ENCODE measurements around the gene GRK1.

The GRK1 gene

GRCh38 chr13:113726961-113727411 lies 60.0 kb downstream of the GRK1 start:
- Histone ChIP-seq H3K9me3 (ENCODE audit: insufficient read depth, low read length) (peaks cover 12% of the 10 kb centered on the region; the same call in 1 of the 2 replicates), H3K9ac (ENCODE audit: insufficient read length, low read depth) (no peak overlapping the region), H3K36me3 (ENCODE audit: insufficient read depth, insufficient read length, low read length) (no peaks in the 10 kb centered on the region), H3K4me1 (ENCODE audit: insufficient read depth, insufficient read length) (peaks cover 22% of the 10 kb centered on the region), H3K27me3 (ENCODE audit: insufficient read depth, insufficient read length) (no peaks in the 10 kb centered on the region), H3K4me3 (ENCODE audit: insufficient read length, low read depth) (no peak overlapping the region)
- no peak for DNase-seq (ENCODE audit: low read depth, low spot score)
- no peak for TF ChIP-seq SUZ12 (IDR thresholded peaks at IDR 0.05; ENCODE audit: extremely low read depth, insufficient read depth, insufficient read length)

- DNase-seq (ENCODE audit: low read depth, low spot score): no peak
- Histone ChIP-seq H3K4me1 (ENCODE audit: insufficient read depth, insufficient read length) (peaks cover 22% of the 10 kb centered on the region), H3K9me3 (ENCODE audit: insufficient read depth, low read length) (peaks cover 16% of the 10 kb centered on the region; the same call in 1 of the 2 replicates), H3K36me3 (ENCODE audit: insufficient read depth, insufficient read length, low read length) (no peaks in the 10 kb centered on the region), H3K4me3 (ENCODE audit: insufficient read length, low read depth) (no peak overlapping the region), H3K9ac (ENCODE audit: insufficient read length, low read depth) (no peak overlapping the region), H3K27me3 (ENCODE audit: insufficient read depth, insufficient read length) (no peaks in the 10 kb centered on the region)
- no peak for TF ChIP-seq YY1 (IDR thresholded peaks at IDR 0.05; ENCODE audit: insufficient read depth, insufficient read length)
- TF ChIP-seq SUZ12 (IDR thresholded peaks at IDR 0.05; ENCODE audit: extremely low read depth, insufficient read depth, insufficient read length): no peak
- no peak for TF ChIP-seq ZNF274 (IDR thresholded peaks at IDR 0.05; ENCODE audit: low read depth, low read length)
Measured at GRCh38 chr13:113728571-113729054, 61.6 kb downstream of the GRK1 start.

GRCh38 chr13:113729187-113730019 lies 62.4 kb downstream of the GRK1 start:
- TF ChIP-seq SUZ12 (IDR thresholded peaks at IDR 0.05; ENCODE audit: extremely low read depth, insufficient read depth, insufficient read length) (no peak), YY1 (IDR thresholded peaks at IDR 0.05; ENCODE audit: insufficient read depth, insufficient read length) (no peak), ZNF274 (IDR thresholded peaks at IDR 0.05; ENCODE audit: low read depth, low read length) (no peak)
- Histone ChIP-seq H3K4me3 (ENCODE audit: insufficient read length, low read depth) (no peak overlapping the region), H3K27me3 (ENCODE audit: insufficient read depth, insufficient read length) (no peaks in the 10 kb centered on the region), H3K4me1 (ENCODE audit: insufficient read depth, insufficient read length) (peaks cover 20% of the 10 kb centered on the region), H3K36me3 (ENCODE audit: insufficient read depth, insufficient read length, low read length) (no peaks in the 10 kb centered on the region), H3K9me3 (ENCODE audit: insufficient read depth, low read length) (peaks cover 20% of the 10 kb centered on the region; the same call in 1 of the 2 replicates), H3K9ac (ENCODE audit: insufficient read length, low read depth) (no peak overlapping the region)
- DNase-seq (ENCODE audit: low read depth, low spot score): no peak

- H3K27me3 ChIP-seq (ENCODE audit: insufficient read depth, insufficient read length): no peaks in the 10 kb centered on the region
- DNase-seq (ENCODE audit: low read depth, low spot score): no peak
Measured at GRCh38 chr13:113730258-113730691, 63.3 kb downstream of the GRK1 start.

GRCh38 chr13:113730831-113731191 lies 63.8 kb downstream of the GRK1 start:
- no peak for DNase-seq (ENCODE audit: low read depth, low spot score)
- Histone ChIP-seq H3K4me3 (ENCODE audit: insufficient read length, low read depth) (no peak overlapping the region), H3K4me1 (ENCODE audit: insufficient read depth, insufficient read length) (peaks cover 19% of the 10 kb centered on the region), H3K9me3 (ENCODE audit: insufficient read depth, low read length) (peaks cover 20% of the 10 kb centered on the region; the same call in 1 of the 2 replicates), H3K36me3 (ENCODE audit: insufficient read depth, insufficient read length, low read length) (no peaks in the 10 kb centered on the region), H3K9ac (ENCODE audit: insufficient read length, low read depth) (no peak overlapping the region), H3K27me3 (ENCODE audit: insufficient read depth, insufficient read length) (no peaks in the 10 kb centered on the region)
- TF ChIP-seq ZNF274 (IDR thresholded peaks at IDR 0.05; ENCODE audit: low read depth, low read length) (no peak), YY1 (IDR thresholded peaks at IDR 0.05; ENCODE audit: insufficient read depth, insufficient read length) (no peak), SUZ12 (IDR thresholded peaks at IDR 0.05; ENCODE audit: extremely low read depth, insufficient read depth, insufficient read length) (no peak)

More at GRCh38 chr13:113730258-113730691, 63.3 kb downstream of the GRK1 start:
- peak overlapping the region; percentile 3 for H3K9ac ChIP-seq (ENCODE audit: insufficient read length, low read depth)
- H3K36me3 ChIP-seq (ENCODE audit: insufficient read depth, insufficient read length, low read length): no peaks in the 10 kb centered on the region
- H3K4me3 ChIP-seq (ENCODE audit: insufficient read length, low read depth): no peak overlapping the region
- no peak for TF ChIP-seq YY1 (IDR thresholded peaks at IDR 0.05; ENCODE audit: insufficient read depth, insufficient read length)
- no peak for TF ChIP-seq SUZ12 (IDR thresholded peaks at IDR 0.05; ENCODE audit: extremely low read depth, insufficient read depth, insufficient read length)
- TF ChIP-seq ZNF274 (IDR thresholded peaks at IDR 0.05; ENCODE audit: low read depth, low read length): no peak
- H3K9me3 ChIP-seq (ENCODE audit: insufficient read depth, low read length): peaks cover 20% of the 10 kb centered on the region; the same call in 1 of the 2 replicates
- H3K4me1 ChIP-seq (ENCODE audit: insufficient read depth, insufficient read length): peaks cover 19% of the 10 kb centered on the region

GRCh38 chr13:113731192-113732175 lies 64.5 kb downstream of the GRK1 start:
- no peak overlapping the region for H3K4me3 ChIP-seq (ENCODE audit: insufficient read length, low read depth)
- no peak for TF ChIP-seq SUZ12 (IDR thresholded peaks at IDR 0.05; ENCODE audit: extremely low read depth, insufficient read depth, insufficient read length)
- TF ChIP-seq ZNF274 (IDR thresholded peaks at IDR 0.05; ENCODE audit: low read depth, low read length): no peak
- no peak for TF ChIP-seq YY1 (IDR thresholded peaks at IDR 0.05; ENCODE audit: insufficient read depth, insufficient read length)
- H3K36me3 ChIP-seq (ENCODE audit: insufficient read depth, insufficient read length, low read length): no peaks in the 10 kb centered on the region
- H3K4me1 ChIP-seq (ENCODE audit: insufficient read depth, insufficient read length): peaks cover 21% of the 10 kb centered on the region
- no peak for DNase-seq (ENCODE audit: low read depth, low spot score)
- H3K9me3 ChIP-seq (ENCODE audit: insufficient read depth, low read length): peaks cover 18% of the 10 kb centered on the region; the same call in 1 of the 2 replicates
- no peak overlapping the region for H3K9ac ChIP-seq (ENCODE audit: insufficient read length, low read depth)
- H3K27me3 ChIP-seq (ENCODE audit: insufficient read depth, insufficient read length): no peaks in the 10 kb centered on the region
